ENCODE data around the gene MEIS2.

MEIS2 gene

GRCh38 chr15:36932070-36932469 lies 168.3 kb downstream of the MEIS2 start:
- no peak for DNase-seq (ENCODE audit: low read depth)

DNA sequence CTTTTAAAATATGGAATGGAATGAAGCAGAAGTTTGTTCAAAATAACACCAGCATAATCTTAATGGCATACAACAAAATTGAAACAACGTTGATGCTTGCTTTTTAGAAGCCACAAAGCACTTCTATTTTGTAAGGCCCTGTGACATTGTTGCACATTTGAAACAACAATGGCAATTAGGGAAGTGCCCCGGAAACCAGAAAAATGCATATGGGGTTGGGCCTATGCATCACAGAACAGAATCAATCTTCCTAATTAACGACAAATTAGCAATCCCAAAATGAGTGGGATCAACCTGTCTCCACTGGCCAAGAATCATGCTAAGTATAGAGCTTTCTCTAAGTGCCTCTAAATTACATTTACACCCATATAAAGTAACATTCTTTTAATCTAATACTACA lies 168.9 kb downstream of the MEIS2 start:
- no peak for DNase-seq (ENCODE audit: low read depth)

- DNase-seq (ENCODE audit: low read depth), result no peak
Observed at GRCh38 chr15:36926427-36926825, 173.9 kb downstream of the MEIS2 start.

DNA sequence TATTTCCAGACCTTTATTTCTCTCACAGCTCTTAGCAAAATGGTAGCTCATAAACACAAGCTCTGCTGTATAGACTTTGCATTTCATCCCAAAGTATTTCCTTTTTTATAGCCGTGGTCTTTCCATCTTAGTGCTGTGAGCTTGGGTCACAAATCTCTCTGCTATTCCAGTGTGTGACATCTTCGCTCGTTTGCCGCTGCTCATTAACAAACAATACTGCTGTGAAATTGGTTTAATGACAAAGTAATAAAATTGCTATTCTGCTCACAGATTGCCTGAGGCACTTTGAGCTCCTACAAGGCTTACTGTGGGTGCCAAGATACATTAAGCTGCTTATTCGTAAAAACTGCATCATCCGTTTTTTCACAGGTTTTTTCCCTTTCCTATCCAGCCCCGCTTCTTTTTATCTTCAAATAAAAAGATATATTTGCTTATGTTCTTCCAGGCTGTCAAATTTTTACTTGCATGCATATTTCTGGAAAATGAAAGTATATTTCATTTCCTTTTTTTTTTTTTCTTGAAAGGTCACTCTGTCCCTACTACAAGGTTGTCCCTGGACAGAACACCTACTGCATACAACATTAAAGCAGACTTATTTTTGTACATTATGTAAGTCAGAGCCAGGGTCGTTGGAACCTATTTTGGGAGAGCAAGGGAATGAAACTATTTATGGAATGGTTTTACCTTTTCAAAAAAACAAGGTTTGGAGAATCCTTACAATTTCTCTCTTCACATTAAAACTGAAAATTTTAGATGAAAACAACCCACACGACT lies 174.5 kb downstream of the MEIS2 start:
- no peak for DNase-seq (ENCODE audit: low read depth)

DNA sequence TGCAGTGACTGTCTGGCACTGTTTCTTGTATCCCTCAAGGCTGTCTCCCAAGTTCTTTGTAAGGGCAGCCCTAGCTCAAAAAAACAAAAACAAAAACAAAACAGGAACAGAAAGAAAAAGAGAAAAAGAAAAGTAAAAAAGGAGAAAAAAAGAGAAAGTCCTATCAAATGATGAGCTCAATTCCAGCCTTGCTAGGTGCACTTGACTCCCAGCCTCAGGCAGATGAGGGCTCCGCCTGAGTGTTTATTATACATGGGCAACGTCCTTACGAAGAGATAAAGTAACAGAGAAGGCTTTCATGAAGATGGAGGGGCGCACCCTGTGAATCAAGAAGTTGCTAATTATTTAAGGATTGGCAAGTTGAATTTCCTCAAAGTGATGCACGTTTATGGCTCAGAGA lies 175.3 kb downstream of the MEIS2 start:
- DNase-seq (ENCODE audit: low read depth), result no peak

- DNase-seq (ENCODE audit: low read depth), result no peak
Observed at GRCh38 chr15:36924034-36924433, 176.3 kb downstream of the MEIS2 start.

DNA sequence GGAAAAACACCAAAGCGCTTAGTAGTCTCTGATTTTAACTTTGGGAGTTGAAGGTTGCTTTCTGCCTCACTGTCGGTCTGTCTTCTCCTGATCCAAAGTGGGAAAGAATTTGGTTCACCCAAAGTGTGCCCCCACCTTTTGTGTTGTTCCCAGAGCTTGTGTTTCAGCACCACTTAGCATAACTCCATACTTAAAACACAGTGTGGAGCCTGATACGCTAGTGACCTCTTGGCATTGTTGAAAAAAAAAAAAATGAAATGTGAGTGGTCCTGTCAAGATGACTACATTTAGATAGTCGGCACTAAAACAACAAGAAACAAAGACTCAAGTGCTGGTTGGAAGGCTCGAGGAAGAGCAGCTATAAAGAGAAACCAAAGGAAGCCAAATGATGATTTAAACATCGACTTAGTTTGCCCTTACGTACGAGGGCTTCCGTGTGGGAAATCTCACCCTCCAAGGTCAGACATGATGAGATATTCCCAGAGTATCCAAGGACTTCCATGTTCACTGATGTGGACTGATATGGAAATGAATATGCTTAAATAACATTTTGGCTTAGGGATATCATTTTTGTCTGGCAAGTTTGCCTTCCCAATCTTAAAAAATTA lies 178.8 kb downstream of the MEIS2 start:
- DNase-seq (ENCODE audit: low read depth), result no peak

GRCh38 chr15:36917411-36918267 lies 182.7 kb downstream of the MEIS2 start:
- DNase-seq (ENCODE audit: low read depth), result no peak

- DNase-seq (ENCODE audit: low read depth), result no peak
Observed at GRCh38 chr15:36914960-36915808, 185.2 kb downstream of the MEIS2 start.

DNA sequence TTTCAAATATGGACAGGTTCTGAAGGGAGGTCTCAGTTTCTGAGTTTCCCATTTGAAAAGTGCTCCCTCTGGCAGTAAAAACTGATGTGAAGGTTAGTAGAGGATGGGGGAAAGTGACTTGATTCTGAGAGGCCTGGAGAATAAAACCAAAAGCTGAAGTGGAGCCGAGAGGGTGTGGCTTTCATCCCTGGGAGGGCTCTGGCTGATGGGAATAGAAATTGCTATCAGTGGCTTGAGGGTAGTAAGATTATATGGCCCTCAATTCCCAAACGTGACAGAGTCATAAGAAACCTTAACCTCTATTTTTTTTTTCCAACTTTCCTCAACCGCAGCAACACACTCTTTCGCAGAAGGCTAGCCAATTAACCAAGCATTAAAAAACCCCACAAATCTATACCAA lies 185.9 kb downstream of the MEIS2 start:
- DNase-seq (ENCODE audit: low read depth), result no peak

GRCh38 chr15:36912311-36912712 lies 188.0 kb downstream of the MEIS2 start:
- DNase-seq (ENCODE audit: low read depth), result no peak

DNA sequence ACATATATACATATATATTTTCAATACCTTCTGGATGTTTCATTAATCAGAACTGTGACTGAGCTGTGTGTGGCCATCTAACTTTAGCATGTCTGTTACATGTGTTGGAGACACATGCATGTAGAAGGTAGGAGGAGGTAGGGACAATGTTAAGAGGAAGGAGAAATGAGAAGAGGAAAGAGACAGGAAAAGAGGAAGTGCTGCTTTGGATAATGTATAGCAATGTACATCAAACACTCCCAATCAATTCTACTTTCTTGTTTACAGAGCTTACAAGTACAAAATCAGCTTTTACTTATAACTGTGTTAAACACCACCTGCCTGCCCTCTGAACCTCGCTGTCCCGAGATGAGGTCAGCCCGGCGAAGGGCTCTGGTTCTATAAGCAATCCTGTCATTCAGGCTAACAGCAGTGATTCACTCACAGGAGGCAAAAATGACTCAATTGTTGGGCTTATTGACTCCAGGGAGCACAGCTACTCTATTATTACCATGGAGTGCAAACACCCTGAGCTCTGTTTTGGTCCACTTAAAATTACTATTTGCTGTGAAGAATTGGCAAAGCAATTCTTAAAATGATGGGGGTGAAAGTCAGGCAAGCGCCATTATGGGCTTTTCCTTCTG lies 188.9 kb downstream of the MEIS2 start:
- no peak for DNase-seq (ENCODE audit: low read depth)

- DNase-seq (ENCODE audit: low read depth), result no peak
Observed at GRCh38 chr15:36908991-36909390, 191.4 kb downstream of the MEIS2 start.

GRCh38 chr15:36907295-36907694 lies 193.1 kb downstream of the MEIS2 start:
- no peak for DNase-seq (ENCODE audit: low read depth)

DNA sequence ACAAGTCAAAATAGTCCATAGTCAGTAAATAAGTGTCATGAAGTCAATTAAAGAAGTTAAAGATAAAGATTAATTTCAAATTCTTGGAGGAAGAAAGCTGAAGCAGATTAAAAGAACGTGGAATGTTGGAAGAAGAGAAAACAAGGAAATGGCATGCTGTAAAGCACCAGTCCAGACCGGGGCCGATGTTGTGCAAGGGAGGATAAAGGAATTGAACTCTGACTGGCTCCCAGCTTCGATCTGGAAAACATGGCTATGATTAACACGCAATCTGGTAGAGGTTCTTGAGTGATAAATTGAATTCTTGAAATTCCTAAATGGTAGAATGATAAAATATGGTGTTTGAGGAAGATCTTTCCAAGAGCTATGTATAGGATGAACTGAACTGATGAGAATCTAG lies 194.4 kb downstream of the MEIS2 start:
- no peak for DNase-seq (ENCODE audit: low read depth)

GRCh38 chr15:36904715-36905114 lies 195.6 kb downstream of the MEIS2 start:
- no peak for DNase-seq (ENCODE audit: low read depth)

- DNase-seq (ENCODE audit: low read depth), result no peak
Observed at GRCh38 chr15:36903922-36904556, 196.3 kb downstream of the MEIS2 start.

- no peak for DNase-seq (ENCODE audit: low read depth)
Observed at GRCh38 chr15:36903195-36903594, 197.2 kb downstream of the MEIS2 start.

- no peak for DNase-seq (ENCODE audit: low read depth)
Observed at GRCh38 chr15:36901012-36901411, 199.3 kb downstream of the MEIS2 start.

- no peak for DNase-seq (ENCODE audit: low read depth)
Observed at GRCh38 chr15:36899696-36900095, 200.7 kb downstream of the MEIS2 start.

GRCh38 chr15:36898536-36899126 lies 201.7 kb downstream of the MEIS2 start:
- DNase-seq (ENCODE audit: low read depth), result no peak

Measured in activated gamma-delta T cell treated with anti-CD3 and anti-CD28 coated beads, Interleukin-2, amount 50 U/mL, for 16 hours (primary cell).